B cell (primary cell): ENCODE data around the gene CREB5. TPM values are rescaled to one million over a fixed set of nuclear protein-coding genes. Genes with fewer than 3 reads are reported as not detected.

Experiments used
- ATAC-seq: fragments of 200-7000 bp; cut with Tn5 transposase; one replicate; pipeline ENCODE4 v1.10.0; 2021; ENCODE audit warnings: low read depth, mild to moderate bottlenecking, moderate number of reproducible peaks, moderate library complexity
- CTCF ChIA-PET: fragments of 350-600 bp; sonication (Branson Sonifier 250); formaldehyde crosslinking; loops from one replicate; lab custom pipeline; 2021; ENCODE audit warnings: antibody characterized with exemption, inconsistent platforms; lab: Charles Lee
- POLR2A ChIA-PET: fragments of 350-600 bp; sonication (Branson Sonifier 250); formaldehyde crosslinking; loops from one replicate; lab custom pipeline; 2021; ENCODE audit warnings: antibody characterized with exemption; lab: Charles Lee
- DNase-seq: peaks from one replicate; pipeline ENCODE4 v3.0.0; 2013
- H2AFZ ChIP-seq: 2 replicates; pipeline ENCODE4 v1.6.1; 2012; ENCODE audit warnings: mild to moderate bottlenecking, low read depth, low read length; ENCODE audit not compliant: insufficient read depth, poor library complexity, severe bottlenecking
- H3K27ac ChIP-seq, 2 donors: 1 replicate in 1 of 2; 2 replicates in 1 of 2; pipeline ENCODE4 v1.5.1; 2012 to 2013; ENCODE audit warnings: low read length in 2 of 2, mild to moderate bottlenecking in 2 of 2, moderate library complexity in 1 of 2
- H3K27me3 ChIP-seq, 4 experiments: fragments of 200-600 bp in 1 of 4; sonication (generic) in 1 of 4; replicated peaks in 1 of 4; 1 replicate in 2 of 4; 2 replicates in 2 of 4; pipeline versions ENCODE4 v1.6.1 to v1.7.0; 2013 to 2016; ENCODE audit warnings: low read length in 3 of 4, mild to moderate bottlenecking in 2 of 4, mixed read lengths in 1 of 4, moderate library complexity in 1 of 4; ENCODE audit not compliant: insufficient read depth in 4 of 4, control insufficient read depth in 3 of 4; ENCODE audit errors: control extremely low read depth in 1 of 4
- H3K36me3 ChIP-seq, 2 experiments: replicated peaks in 1 of 2; 1 replicate in 1 of 2; 2 replicates in 1 of 2; pipeline versions ENCODE4 v1.6.1 to v1.7.1; 2013; ENCODE audit warnings: low read length in 1 of 2; ENCODE audit not compliant: insufficient read depth in 2 of 2, control insufficient read depth in 1 of 2; ENCODE audit errors: control extremely low read depth in 1 of 2, extremely low read depth in 1 of 2
- H3K4me1 ChIP-seq, 2 donors: fragments of 200-600 bp in 1 of 2; sonication (generic) in 1 of 2; 1 replicate in 1 of 2; 2 replicates in 1 of 2; pipeline versions ENCODE4 v1.5.1 to v1.6.1; 2013 to 2017; ENCODE audit warnings: low read length in 2 of 2; ENCODE audit not compliant: control insufficient read depth in 2 of 2, insufficient read depth in 2 of 2
- H3K4me2 ChIP-seq: replicated peaks from 2 replicates; pipeline ENCODE3; 2012; ENCODE audit warnings: mild to moderate bottlenecking, low read depth, low read length; ENCODE audit not compliant: poor library complexity, severe bottlenecking
- H3K4me3 ChIP-seq, 5 experiments: fragments of 200-600 bp in 1 of 5; sonication (generic) in 1 of 5; 1 replicate in 3 of 5; 2 replicates in 2 of 5; pipeline versions ENCODE4 v1.5.1 to v1.7.0; 2011 to 2016; ENCODE audit warnings: low read length in 4 of 5, mild to moderate bottlenecking in 4 of 5, low read depth in 2 of 5, control low read depth in 1 of 5, moderate library complexity in 1 of 5; ENCODE audit not compliant: insufficient read depth in 1 of 5; ENCODE audit errors: control extremely low read depth in 1 of 5, extremely low read depth in 1 of 5
- H3K79me2 ChIP-seq: fragments of 200-600 bp; sonication (generic); one replicate; pipeline ENCODE4 v1.6.0; 2016; ENCODE audit warnings: low read length; ENCODE audit not compliant: control insufficient read depth, insufficient read depth
- H3K9ac ChIP-seq: fragments of 200-600 bp; sonication (generic); 2 replicates; pipeline ENCODE4 v1.6.1; 2017; ENCODE audit warnings: mild to moderate bottlenecking, low read length, moderate library complexity
- H3K9me3 ChIP-seq, 3 donors: one replicate each; pipeline versions ENCODE4 v1.6.1 to v1.7.1; 2013; ENCODE audit warnings: low read length in 2 of 3; ENCODE audit not compliant: control insufficient read depth in 2 of 3, insufficient read depth in 1 of 3; ENCODE audit errors: control extremely low read depth in 1 of 3
- H4K20me1 ChIP-seq: 2 replicates; pipeline ENCODE4 v1.6.0; 2012; ENCODE audit warnings: mild to moderate bottlenecking, low read length; ENCODE audit not compliant: insufficient read depth, control insufficient read depth, poor library complexity, severe bottlenecking
- H3K27ac Mint-ChIP-seq: one replicate; pipeline ENCODE4 v1.8.0; 2021; ENCODE audit warnings: mixed read lengths
- H3K27me3 Mint-ChIP-seq: one replicate; pipeline ENCODE4 v1.8.0; 2021; ENCODE audit warnings: mixed read lengths
- H3K4me1 Mint-ChIP-seq: one replicate; pipeline ENCODE4 v1.8.0; 2021; ENCODE audit warnings: mixed read lengths
- H3K4me3 Mint-ChIP-seq: one replicate; pipeline ENCODE4 v1.8.0; 2021; ENCODE audit warnings: mixed read lengths
- H3K9me3 Mint-ChIP-seq: one replicate; pipeline ENCODE4 v1.8.0; 2022; ENCODE audit warnings: mixed read lengths; ENCODE audit not compliant: insufficient read depth
- CTCF ChIP-seq: fragments of 200-600 bp; IDR thresholded peaks from one replicate; pipeline ENCODE4 v1.8.0; 2022; ENCODE audit warnings: antibody characterized with exemption, mild to moderate bottlenecking
- EZH2 ChIP-seq: IDR thresholded peaks from 2 replicates; pipeline ENCODE4 v1.6.1; 2012; ENCODE audit warnings: borderline replicate concordance, low read depth, mild to moderate bottlenecking, moderate library complexity, low read length; ENCODE audit not compliant: insufficient read depth, poor library complexity, severe bottlenecking
- WGBS: methylation state at CpG from one replicate; pipeline ENCODE4 v1.1.5; 2013; ENCODE audit warnings: missing lambda C conversion rate; ENCODE audit not compliant: insufficient coverage; 5-methylcytosine and 5-hydroxymethylcytosine counted together
- intact Hi-C: fragments of 100-400 bp; cut with micrococcal nuclease; formaldehyde crosslinking; loops from one replicate; pipeline ENCODE4 v1.10.0; 2022
- polyA plus RNA-seq: library from polyadenylated mRNA; depleted of rRNA; stranded (reverse); fragments of >200 nt; gene quantifications from 2 replicates; pipeline ENCODE4 v1.2.3, GENCODE V29; 2012
- total RNA-seq, 2 donors: library from RNA; stranded (reverse); fragments of 120-200 nt in 1 of 2; gene quantifications; 1 replicate in 1 of 2; 2 replicates in 1 of 2; pipeline versions ENCODE4 v1.2.3 to v1.2.4, GENCODE V29; 2013 to 2022

CREB5 gene
- total and polyA plus RNA-seq, 2 donors (not counting 1 experiment from before 2014, with no cell fraction given): 0.05 to 0.95 TPM

- Histone ChIP-seq H3K9me3 (no peaks in the 10 kb centered on the region), H3K36me3 (no peaks in the 10 kb centered on the region), H3K9ac (no peak overlapping the region), H3K4me3 (no peak overlapping the region), H3K27ac (no peak overlapping the region), H3K27me3 (no peaks in the 10 kb centered on the region), H4K20me1 (no peaks in the 10 kb centered on the region), H3K4me2 (no peak overlapping the region), H3K79me2 (no peaks in the 10 kb centered on the region), H3K4me1 (peaks cover 9 to 28% of the 10 kb centered on the region in 2 donors), H2AFZ (no peak overlapping the region)
- intact Hi-C loops: no loop called here
- ChIA-PET CTCF (no interaction called here), POLR2A (no interaction called here)
- 80% methylated on average over 3 of the region's 5 CpGs for whole genome bisulfite sequencing
- TF ChIP-seq EZH2: no peak
- no peak for TF ChIP-seq CTCF
- DNase-seq: no peak
- Mint-ChIP-seq H3K4me1 (peaks cover 34% of the 10 kb centered on the region), H3K27ac (no peak overlapping the region), H3K27me3 (no peaks in the 10 kb centered on the region), H3K9me3 (no peaks in the 10 kb centered on the region), H3K4me3 (no peak overlapping the region)
- ATAC-seq: no peak
Measured at GRCh38 chr7:28695300-28696295, 283.3 kb downstream of the CREB5 start.
